Loucy (cell line): ENCODE data around the gene CAMTA2.

Experiments used
- H2AFZ ChIP-seq: fragments of 200-600 bp; sonication (generic); 2 replicates; pipeline ENCODE4 v1.6.0; 2016; ENCODE audit warnings: antibody characterized with exemption, mild to moderate bottlenecking, low read length, moderate library complexity
- H3F3A ChIP-seq: fragments of 200-600 bp; 2 replicates; pipeline ENCODE4 v1.6.0; 2016; ENCODE audit warnings: antibody characterized with exemption, low read depth, mild to moderate bottlenecking
- H3K27me3 ChIP-seq: fragments of 200-600 bp; sonication (generic); 2 replicates; pipeline ENCODE4 v1.6.1; 2014; ENCODE audit warnings: low read length, mild to moderate bottlenecking; ENCODE audit not compliant: insufficient read depth, poor library complexity, severe bottlenecking
- H3K36me3 ChIP-seq: fragments of 200-600 bp; sonication (generic); 2 replicates; pipeline ENCODE4 v1.6.1; 2016; ENCODE audit warnings: low read length; ENCODE audit not compliant: insufficient read depth
- H3K4me1 ChIP-seq: fragments of 200-600 bp; sonication (generic); 2 replicates; pipeline ENCODE4 v1.5.1; 2014; ENCODE audit warnings: low read length, mild to moderate bottlenecking; ENCODE audit not compliant: insufficient read depth, poor library complexity, severe bottlenecking
- H3K4me2 ChIP-seq: fragments of 200-600 bp; sonication (generic); 2 replicates; pipeline ENCODE4 v1.6.0; 2014; ENCODE audit warnings: antibody characterized with exemption, low read length, low read depth, mild to moderate bottlenecking; ENCODE audit not compliant: poor library complexity, severe bottlenecking
- H3K4me3 ChIP-seq: fragments of 200-600 bp; sonication (generic); 2 replicates; pipeline ENCODE4 v1.5.1; 2014; ENCODE audit warnings: low read length, mild to moderate bottlenecking, mixed read lengths; ENCODE audit not compliant: poor library complexity, severe bottlenecking
- H3K79me2 ChIP-seq: fragments of 200-600 bp; sonication (generic); 2 replicates; pipeline ENCODE4 v1.6.1; 2014; ENCODE audit warnings: low read length; ENCODE audit not compliant: insufficient read depth
- H3K9ac ChIP-seq: fragments of 200-600 bp; sonication (generic); 2 replicates; pipeline ENCODE4 v1.6.0; 2014; ENCODE audit warnings: mild to moderate bottlenecking, low read depth, low read length, moderate library complexity; ENCODE audit not compliant: poor library complexity, severe bottlenecking
- H3K9me2 ChIP-seq: fragments of 200-600 bp; sonication (generic); replicated peaks from 2 replicates; pipeline ENCODE4 v1.6.1; 2016; ENCODE audit warnings: low read depth, low read length, mixed read lengths
- H3K9me3 ChIP-seq: fragments of 200-600 bp; sonication (generic); 2 replicates; pipeline ENCODE4 v1.6.1; 2014; ENCODE audit warnings: mild to moderate bottlenecking, antibody characterized with exemption, low read length, low read depth; ENCODE audit not compliant: insufficient read depth
- H4K20me1 ChIP-seq: fragments of 200-600 bp; sonication (generic); 2 replicates; pipeline ENCODE4 v1.6.0; 2014; ENCODE audit warnings: antibody characterized with exemption, low read length, mild to moderate bottlenecking; ENCODE audit not compliant: insufficient read depth, poor library complexity, severe bottlenecking
- CTCF ChIP-seq: fragments of 200-600 bp; sonication (generic); conservative IDR thresholded peaks from 2 replicates; pipeline ENCODE4 v1.5.1; 2014; ENCODE audit warnings: mild to moderate bottlenecking, antibody characterized with exemption, low read length
- EZH2phosphoT487 ChIP-seq: fragments of 200-600 bp; IDR thresholded peaks from 2 replicates; pipeline ENCODE4 v1.6.1; 2018; ENCODE audit warnings: antibody characterized with exemption, mild to moderate bottlenecking, moderate library complexity, borderline replicate concordance

The CAMTA2 gene

DNA sequence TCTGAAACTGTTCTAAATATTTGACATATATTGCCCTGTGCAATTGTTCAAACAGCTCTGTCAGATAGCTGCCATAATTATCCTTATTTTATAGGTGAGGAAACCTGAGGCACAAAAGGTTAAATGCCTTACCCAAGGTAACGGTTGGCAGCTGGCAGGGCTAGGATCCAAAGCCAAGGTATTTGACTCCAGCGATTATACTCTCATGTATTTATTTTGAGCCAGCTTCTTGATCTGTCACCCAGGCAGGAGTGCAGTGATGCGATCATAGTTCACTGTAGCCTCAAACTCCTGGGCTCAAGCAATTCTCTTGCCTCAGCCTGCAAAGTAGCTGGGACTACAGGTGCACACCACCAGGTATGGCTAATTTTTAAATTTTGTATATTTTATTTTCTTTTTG is 29.4 kb downstream of the CAMTA2 start:
- H3K4me1 ChIP-seq = peaks cover 20% of the 10 kb centered on the region
- H3K79me2 ChIP-seq = no peaks in the 10 kb centered on the region
- H2AFZ ChIP-seq = no peak overlapping the region
- no peaks in the 10 kb centered on the region for H4K20me1 ChIP-seq
- H3K4me2 ChIP-seq = no peak overlapping the region
- no peaks in the 10 kb centered on the region; the same call in 1 of the 2 replicates for H3K36me3 ChIP-seq
- H3K9me2 ChIP-seq = no peaks in the 10 kb centered on the region
- no peaks in the 10 kb centered on the region for H3K27me3 ChIP-seq
- H3K4me3 ChIP-seq = no peak overlapping the region
- H3F3A ChIP-seq = 0 out of 2 replicates have a peak, but pooled peaks cover 3% of the 10 kb centered on the region
- no peaks in the 10 kb centered on the region for H3K9me3 ChIP-seq
- H3K9ac ChIP-seq = no peak overlapping the region
- no peak for TF ChIP-seq CTCF
- no peak for TF ChIP-seq EZH2phosphoT487

DNA sequence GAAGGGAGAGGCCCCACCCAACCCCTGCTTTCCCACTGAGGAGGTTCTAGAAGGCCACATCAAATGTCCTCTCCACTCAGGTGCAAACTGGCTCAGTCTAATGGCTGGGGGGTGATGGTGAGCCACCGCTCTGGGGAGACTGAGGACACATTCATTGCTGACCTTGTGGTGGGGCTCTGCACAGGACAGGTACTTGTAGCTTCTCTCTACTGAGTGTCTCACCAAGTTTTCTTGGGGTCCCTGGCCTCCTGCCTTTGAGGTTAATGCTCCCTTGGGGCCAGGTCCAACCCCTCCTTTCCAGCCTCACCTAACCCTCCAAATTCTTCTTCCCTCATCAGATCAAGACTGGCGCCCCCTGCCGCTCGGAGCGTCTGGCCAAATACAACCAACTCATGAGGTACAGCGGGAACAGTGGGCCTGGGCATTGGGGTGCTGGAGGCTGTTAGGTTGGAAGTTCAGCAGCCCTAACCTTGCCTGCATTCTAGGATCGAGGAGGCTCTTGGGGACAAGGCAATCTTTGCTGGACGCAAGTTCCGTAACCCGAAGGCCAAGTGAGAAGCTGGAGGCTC is 30.9 kb downstream of the CAMTA2 start:
- Histone ChIP-seq H3K79me2 (peaks cover 3% of the 10 kb centered on the region), H3K4me2 (no peak overlapping the region), H3K4me3 (no peak overlapping the region), H3K36me3 (no peaks in the 10 kb centered on the region; the same call in 1 of the 2 replicates), H3K27me3 (no peaks in the 10 kb centered on the region), H3F3A (0 out of 2 replicates have a peak, but pooled peaks cover 3% of the 10 kb centered on the region), H3K9me3 (no peaks in the 10 kb centered on the region), H3K9ac (no peak overlapping the region), H4K20me1 (no peaks in the 10 kb centered on the region), H3K4me1 (peaks cover 22% of the 10 kb centered on the region), H3K9me2 (no peaks in the 10 kb centered on the region), H2AFZ (no peak overlapping the region)
- TF ChIP-seq EZH2phosphoT487 (no peak), CTCF (peak; percentile 66)

GRCh38 chr17:4955091-4955490 is 32.4 kb downstream of the CAMTA2 start:
- H3K79me2 ChIP-seq = peaks cover 18% of the 10 kb centered on the region
- no peaks in the 10 kb centered on the region for H3K9me2 ChIP-seq
- H3K36me3 ChIP-seq = no peaks in the 10 kb centered on the region; the same call in 1 of the 2 replicates
- no peak overlapping the region for H2AFZ ChIP-seq
- no peaks in the 10 kb centered on the region for H3K27me3 ChIP-seq
- H3K4me2 ChIP-seq = no peak overlapping the region
- no peak overlapping the region for H3K4me3 ChIP-seq
- no peaks in the 10 kb centered on the region for H4K20me1 ChIP-seq
- TF ChIP-seq CTCF (no peak), EZH2phosphoT487 (no peak)
- H3K9ac ChIP-seq = no peak overlapping the region
- H3K4me1 ChIP-seq = peaks cover 30% of the 10 kb centered on the region
- H3F3A ChIP-seq = 0 out of 2 replicates have a peak, but pooled peaks cover 3% of the 10 kb centered on the region
- H3K9me3 ChIP-seq = no peaks in the 10 kb centered on the region
